Left ventricle myocardium inferior (tissue), 1 donor: ENCODE data around the gene RASGEF1B. TPM values are rescaled to one million over a fixed set of nuclear protein-coding genes. Genes with fewer than 3 reads are reported as not detected.

ENCODE experiments used
- DNase-seq: peaks from one replicate; pipeline ENCODE4 v3.0.0-alpha.2; 2020
- H3K27ac ChIP-seq: fragments of 200-600 bp; replicated peaks from 2 replicates; pipeline ENCODE4 v1.8.0; 2021
- H3K27me3 ChIP-seq: fragments of 200-600 bp; 2 replicates; pipeline ENCODE4 v1.8.0; 2021; ENCODE audit warnings: low read depth
- H3K36me3 ChIP-seq: fragments of 200-600 bp; 2 replicates; pipeline ENCODE4 v1.8.0; 2021
- H3K4me1 ChIP-seq: fragments of 200-600 bp; 2 replicates; pipeline ENCODE4 v1.8.0; 2021
- H3K4me3 ChIP-seq: fragments of 200-600 bp; 2 replicates; pipeline ENCODE4 v1.8.0; 2021; ENCODE audit warnings: mild to moderate bottlenecking, moderate library complexity
- H3K9me3 ChIP-seq: fragments of 200-600 bp; replicated peaks from 2 replicates; pipeline ENCODE4 v1.8.0; 2021
- CTCF ChIP-seq: fragments of 200-600 bp; IDR thresholded peaks from 2 replicates; pipeline ENCODE4 v1.8.0; 2021; ENCODE audit warnings: antibody characterized with exemption, mild to moderate bottlenecking, borderline replicate concordance
- intact Hi-C: fragments of 100-400 bp; cut with micrococcal nuclease; formaldehyde crosslinking; loops from one replicate; pipeline ENCODE4 v1.11.0; 2022
- total RNA-seq: library from RNA; stranded (reverse); fragmentation: NEBNext Ultra II Directional; extraction: Animal tissue kit (Norgen Biotek cat#: 25700); gene quantifications from one replicate; pipeline ENCODE4 v1.2.1, GENCODE V29; 2021
- donor health status: DM: no; HTN: yes; CAD: no; lungs with severe emphysema.

The RASGEF1B gene
- total RNA-seq, 1 donor from 2014 or later, result 4.3 TPM

DNA sequence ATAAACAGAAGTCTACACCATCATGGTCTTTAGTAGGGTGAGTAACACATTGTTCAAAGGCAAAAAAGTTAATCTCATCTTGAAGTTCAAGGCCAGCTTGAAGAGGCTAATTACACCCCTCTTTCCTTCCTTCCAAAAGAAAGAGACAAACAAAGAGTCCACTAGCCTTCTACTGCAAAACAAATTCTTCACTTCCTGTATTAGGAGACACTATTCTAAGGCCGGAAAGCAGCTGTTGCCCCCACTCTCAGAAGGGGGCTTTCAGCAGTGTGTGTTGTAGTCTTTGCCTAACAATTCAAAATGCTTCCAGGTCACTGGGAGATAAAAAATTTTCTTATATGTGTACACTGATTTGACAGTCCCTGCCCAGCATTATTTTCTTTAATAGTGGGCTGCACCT lies 25.1 kb downstream of the RASGEF1B start:
- DNase-seq, result no peak
- TF ChIP-seq CTCF, result no peak
- Histone ChIP-seq H3K9me3 (no peaks in the 10 kb centered on the region), H3K27me3 (no peaks in the 10 kb centered on the region), H3K4me1 (peaks cover 10% of the 10 kb centered on the region), H3K4me3 (no peak overlapping the region), H3K36me3 (peaks cover 42% of the 10 kb centered on the region), H3K27ac (no peak overlapping the region)
- intact Hi-C loops, result no loop called here

DNA sequence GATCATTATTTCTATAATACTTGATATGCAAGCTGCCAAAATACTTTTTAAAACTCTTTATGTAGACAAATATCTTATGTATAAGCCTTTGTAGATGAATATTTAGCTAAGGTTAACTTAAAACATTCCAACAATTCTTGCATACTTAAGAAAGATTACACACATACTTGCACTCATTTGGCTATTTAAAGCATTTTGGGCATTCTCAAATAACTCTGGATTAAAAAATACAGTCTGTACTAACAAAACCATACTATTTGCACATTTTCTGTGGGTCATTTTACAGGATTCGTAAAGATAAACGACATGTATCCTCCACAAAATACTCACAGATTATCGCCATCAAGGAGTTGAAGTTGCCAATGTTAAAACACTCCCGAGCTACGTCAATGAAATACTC lies 26.5 kb downstream of the RASGEF1B start:
- Histone ChIP-seq H3K27ac (no peak overlapping the region), H3K36me3 (peaks cover 52% of the 10 kb centered on the region)

GRCh38 chr4:81442484-81443085 lies 29.1 kb downstream of the RASGEF1B start:
- no peak overlapping the region for H3K27ac ChIP-seq
- no peak for TF ChIP-seq CTCF
- intact Hi-C loops, result no loop called here
- peaks cover 72% of the 10 kb centered on the region for H3K36me3 ChIP-seq
- DNase-seq, result no peak
- no peak overlapping the region for H3K4me3 ChIP-seq
- H3K9me3 ChIP-seq, result no peaks in the 10 kb centered on the region
- H3K4me1 ChIP-seq, result peaks cover 6% of the 10 kb centered on the region
- H3K27me3 ChIP-seq, result no peaks in the 10 kb centered on the region

More for the DNA sequence above, 26.5 kb downstream of the RASGEF1B start:
- Histone ChIP-seq H3K4me1 (peaks cover 10% of the 10 kb centered on the region), H3K27me3 (no peaks in the 10 kb centered on the region), H3K9me3 (no peaks in the 10 kb centered on the region), H3K4me3 (no peak overlapping the region)
- intact Hi-C loops, result no loop called here
- no peak for DNase-seq
- no peak for TF ChIP-seq CTCF

- H3K4me3 ChIP-seq, result no peak overlapping the region
- no peaks in the 10 kb centered on the region for H3K9me3 ChIP-seq
- intact Hi-C loops, result no loop called here
- no peak for DNase-seq
- peaks cover 75% of the 10 kb centered on the region for H3K36me3 ChIP-seq
- H3K27me3 ChIP-seq, result no peaks in the 10 kb centered on the region
- H3K4me1 ChIP-seq, result no peaks in the 10 kb centered on the region
- TF ChIP-seq CTCF, result no peak
- no peak overlapping the region for H3K27ac ChIP-seq
Observed at GRCh38 chr4:81440949-81441348, 30.8 kb downstream of the RASGEF1B start.

GRCh38 chr4:81436941-81437574 lies 34.6 kb downstream of the RASGEF1B start:
- Histone ChIP-seq H3K27me3 (no peaks in the 10 kb centered on the region), H3K27ac (no peak overlapping the region), H3K36me3 (peaks cover 70% of the 10 kb centered on the region), H3K4me1 (no peaks in the 10 kb centered on the region), H3K9me3 (no peaks in the 10 kb centered on the region), H3K4me3 (no peak overlapping the region)
- intact Hi-C loops, result no loop called here
- no peak for TF ChIP-seq CTCF
- no peak for DNase-seq
